ENCODE measurements around the gene HELQ. TPM values are rescaled to one million over a fixed set of nuclear protein-coding genes. Genes with fewer than 3 reads are reported as not detected.

The HELQ gene
- total RNA-seq, 1 donor from 2014 or later, result 7.4 TPM

DNA sequence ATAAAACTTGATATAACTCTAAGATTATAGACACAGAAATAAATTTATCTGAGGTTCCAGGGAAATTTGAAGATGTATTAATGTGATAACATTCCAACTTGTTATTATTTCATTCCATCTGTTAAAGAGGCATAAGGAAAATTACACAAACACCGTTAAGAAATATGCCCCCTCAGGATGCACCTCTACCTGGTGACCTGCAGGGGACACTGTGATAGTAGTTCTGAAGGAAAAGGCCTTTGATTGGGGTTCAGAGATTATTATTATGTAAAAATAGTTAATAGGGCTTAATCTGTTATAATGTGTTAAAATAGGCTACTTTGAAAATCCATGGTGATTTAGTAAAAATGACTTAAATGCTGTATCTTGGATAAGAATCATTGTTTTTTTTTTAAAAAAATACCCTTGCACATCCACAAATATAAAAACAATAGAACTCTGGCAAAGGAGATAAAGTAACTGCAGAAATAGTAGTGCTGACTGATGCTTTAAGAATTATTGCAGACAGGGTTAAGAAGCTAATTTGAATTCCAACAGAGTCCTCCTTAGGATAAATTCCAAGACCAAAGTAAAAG lies 35.3 kb upstream of the HELQ start:
- FAIRE-seq (no peak), DNase-seq (ENCODE audit: low read depth) (peak; percentile 36)
- Histone ChIP-seq H3K27me3 (ENCODE audit: control insufficient read depth, insufficient read depth, low read length) (no peaks in the 10 kb centered on the region), H3K4me3 (ENCODE audit: low read depth, low read length) (no peak overlapping the region), H3K36me3 (ENCODE audit: control insufficient read depth, insufficient read depth, low read length) (no peaks in the 10 kb centered on the region)
- TF ChIP-seq, protein P1, sequence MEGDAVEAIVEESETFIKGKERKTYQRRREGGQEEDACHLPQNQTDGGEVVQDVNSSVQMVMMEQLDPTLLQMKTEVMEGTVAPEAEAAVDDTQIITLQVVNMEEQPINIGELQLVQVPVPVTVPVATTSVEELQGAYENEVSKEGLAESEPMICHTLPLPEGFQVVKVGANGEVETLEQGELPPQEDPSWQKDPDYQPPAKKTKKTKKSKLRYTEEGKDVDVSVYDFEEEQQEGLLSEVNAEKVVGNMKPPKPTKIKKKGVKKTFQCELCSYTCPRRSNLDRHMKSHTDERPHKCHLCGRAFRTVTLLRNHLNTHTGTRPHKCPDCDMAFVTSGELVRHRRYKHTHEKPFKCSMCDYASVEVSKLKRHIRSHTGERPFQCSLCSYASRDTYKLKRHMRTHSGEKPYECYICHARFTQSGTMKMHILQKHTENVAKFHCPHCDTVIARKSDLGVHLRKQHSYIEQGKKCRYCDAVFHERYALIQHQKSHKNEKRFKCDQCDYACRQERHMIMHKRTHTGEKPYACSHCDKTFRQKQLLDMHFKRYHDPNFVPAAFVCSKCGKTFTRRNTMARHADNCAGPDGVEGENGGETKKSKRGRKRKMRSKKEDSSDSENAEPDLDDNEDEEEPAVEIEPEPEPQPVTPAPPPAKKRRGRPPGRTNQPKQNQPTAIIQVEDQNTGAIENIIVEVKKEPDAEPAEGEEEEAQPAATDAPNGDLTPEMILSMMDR (IDR thresholded peaks at IDR 0.05; ENCODE audit: insufficient read depth, low read length, severe bottlenecking), result peak; percentile 61

DNA sequence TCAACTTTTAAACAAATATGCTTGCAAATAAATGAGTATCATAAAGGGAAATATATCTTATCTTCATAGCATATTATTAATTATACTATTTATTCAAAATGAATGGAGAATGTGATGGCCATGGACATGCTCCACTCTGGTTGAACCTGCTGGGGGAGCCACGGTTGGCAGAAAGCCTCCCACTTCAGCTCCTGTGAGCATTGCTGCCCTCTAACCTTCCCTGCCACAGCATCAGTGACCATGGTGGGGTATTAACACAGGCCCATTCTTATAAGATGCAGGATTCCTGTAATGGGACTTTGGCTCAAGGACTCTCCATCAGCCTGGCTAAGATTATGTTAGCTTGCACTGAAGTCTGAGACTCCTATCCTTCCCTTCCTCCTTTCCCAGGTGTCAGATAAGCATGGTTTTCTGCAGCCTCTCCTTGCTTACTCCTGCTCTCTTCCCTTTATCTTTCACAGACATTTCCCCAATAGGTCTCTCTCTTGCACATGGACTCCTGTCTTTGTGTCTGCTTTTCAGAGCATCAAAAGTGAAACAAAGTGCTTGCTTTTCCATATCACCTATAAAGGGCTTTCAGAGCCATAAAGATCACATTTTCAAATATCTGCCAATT lies 34.2 kb upstream of the HELQ start:
- FAIRE-seq (no peak), DNase-seq (ENCODE audit: low read depth) (no peak)
- TF ChIP-seq, protein P1 (IDR thresholded peaks at IDR 0.05; ENCODE audit: insufficient read depth, low read length, severe bottlenecking), result no peak
- Histone ChIP-seq H3K4me3 (ENCODE audit: low read depth, low read length) (no peak overlapping the region), H3K36me3 (ENCODE audit: control insufficient read depth, insufficient read depth, low read length) (no peaks in the 10 kb centered on the region), H3K27me3 (ENCODE audit: control insufficient read depth, insufficient read depth, low read length) (no peaks in the 10 kb centered on the region)

DNA sequence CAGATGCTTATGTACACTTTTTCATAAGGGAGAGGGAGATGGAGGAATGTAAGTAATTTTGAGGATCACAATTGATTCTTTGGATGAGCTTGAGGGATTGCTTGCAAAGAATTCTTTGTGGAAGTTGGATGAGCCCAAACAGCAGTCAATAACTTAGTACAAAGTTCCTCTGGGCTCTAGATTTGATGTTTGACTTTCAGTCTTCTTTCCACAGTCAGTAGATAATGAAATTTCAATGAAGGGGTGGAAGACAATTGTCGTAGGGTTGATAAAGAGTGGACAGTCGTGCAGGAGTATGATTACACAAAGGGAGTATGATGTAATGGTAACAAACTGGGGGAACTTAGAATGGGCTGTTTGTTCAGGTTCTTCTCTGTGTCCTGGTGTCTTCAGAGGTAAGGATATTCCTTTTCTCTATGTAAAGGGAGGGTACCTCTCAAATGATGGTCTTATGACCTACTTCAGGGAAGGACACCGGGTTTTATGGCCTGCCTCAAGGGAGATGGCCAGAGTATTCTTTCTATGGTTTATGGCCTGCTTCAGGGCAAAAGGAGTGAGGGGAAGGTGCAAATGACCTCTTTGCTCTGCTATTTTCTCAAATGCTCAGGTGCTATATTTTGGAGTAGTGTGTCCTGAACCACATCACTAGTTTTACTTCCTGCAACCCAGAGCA lies 31.0 kb upstream of the HELQ start:
- Histone ChIP-seq H3K4me3 (ENCODE audit: low read depth, low read length) (no peak overlapping the region), H3K27me3 (ENCODE audit: control insufficient read depth, insufficient read depth, low read length) (no peaks in the 10 kb centered on the region), H3K36me3 (ENCODE audit: control insufficient read depth, insufficient read depth, low read length) (no peaks in the 10 kb centered on the region)
- no peak for DNase-seq (ENCODE audit: low read depth)
- FAIRE-seq, result no peak
- TF ChIP-seq, protein P1 (IDR thresholded peaks at IDR 0.05; ENCODE audit: insufficient read depth, low read length, severe bottlenecking), result no peak

DNA sequence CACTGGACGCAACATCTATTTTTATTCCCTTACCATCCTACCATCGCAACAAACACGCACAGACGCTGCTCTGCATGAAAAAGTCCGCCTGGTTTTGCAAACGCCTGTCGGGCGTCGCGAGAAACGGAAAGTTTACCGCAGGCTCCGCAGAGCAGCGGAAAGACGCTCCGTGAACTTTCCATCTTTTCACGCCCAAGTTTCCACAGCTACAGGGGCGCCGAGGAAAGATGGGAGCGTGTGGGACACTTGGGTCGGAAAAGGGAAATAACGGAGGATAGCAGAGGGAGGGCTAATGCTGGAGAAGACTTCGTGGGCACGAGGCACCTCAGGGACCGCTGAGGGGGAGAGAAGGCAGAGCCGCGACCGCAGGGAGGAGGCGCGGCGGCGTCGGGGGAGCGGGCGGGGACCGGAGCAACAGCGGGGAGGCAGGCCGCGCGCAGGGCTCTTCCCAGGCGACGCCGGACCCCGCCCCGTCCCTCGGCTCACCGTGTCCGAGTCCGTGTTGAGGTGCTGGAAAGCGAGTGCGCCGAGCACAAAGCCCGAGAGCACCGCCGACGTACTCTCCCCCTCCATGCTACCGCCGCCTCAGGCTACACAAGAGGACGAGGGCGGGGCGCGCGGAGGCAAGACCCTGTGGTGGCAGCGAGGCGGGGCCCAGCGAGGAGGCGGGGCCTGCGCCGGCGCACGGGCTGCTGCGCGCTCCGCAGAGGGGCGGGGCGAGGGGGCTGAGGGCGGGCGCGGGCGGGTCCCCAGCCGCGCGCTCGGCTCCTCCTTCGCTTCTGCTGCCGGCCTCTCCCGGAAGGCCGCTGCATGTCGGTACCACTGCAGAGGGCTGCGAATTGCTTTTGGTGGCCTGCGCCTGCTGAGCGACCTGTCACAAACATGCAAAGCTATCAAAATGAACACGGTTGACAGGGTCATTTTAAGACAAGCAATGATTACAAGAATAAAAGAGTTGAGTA lies 29.2 kb upstream of the HELQ start, which contains the start of gene ABRAXAS1:
ABRAXAS1 (minus strand) TSS at position 601 of the 962 bp plus-strand sequence; CDS start at position 573, 28 bp downstream.
- Histone ChIP-seq H3K36me3 (ENCODE audit: control insufficient read depth, insufficient read depth, low read length) (no peaks in the 10 kb centered on the region), H3K4me3 (ENCODE audit: low read depth, low read length) (peak within 1 kb of the TSS; percentile 83), H3K27me3 (ENCODE audit: control insufficient read depth, insufficient read depth, low read length) (no peaks in the 10 kb centered on the region)
- peak; percentile 73 for DNase-seq (ENCODE audit: low read depth)
- TF ChIP-seq, protein P1 (IDR thresholded peaks at IDR 0.05; ENCODE audit: insufficient read depth, low read length, severe bottlenecking), result no peak
- no peak for FAIRE-seq

DNA sequence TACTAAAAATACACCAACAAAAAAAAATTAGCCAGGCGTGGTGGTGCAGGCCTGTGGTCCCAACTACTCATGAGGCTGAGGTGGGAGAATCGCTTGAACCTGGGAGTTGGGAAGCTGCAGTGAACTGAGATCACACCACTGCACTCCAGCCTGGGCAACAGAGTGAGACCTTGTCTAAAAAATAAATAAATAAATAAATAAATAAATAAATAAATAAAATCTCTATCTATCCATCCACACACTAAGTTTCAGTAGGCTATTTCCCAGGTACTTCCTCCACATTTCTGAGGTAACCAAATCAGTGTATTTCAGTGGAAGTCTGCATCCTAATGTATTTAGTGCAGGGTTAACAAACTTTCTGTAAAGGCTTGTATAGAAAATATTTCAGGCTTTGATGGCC lies 18.3 kb upstream of the HELQ start:
- DNase-seq (ENCODE audit: low read depth) (no peak), FAIRE-seq (no peak)
- Histone ChIP-seq H3K36me3 (ENCODE audit: control insufficient read depth, insufficient read depth, low read length) (peaks cover 1% of the 10 kb centered on the region), H3K27me3 (ENCODE audit: control insufficient read depth, insufficient read depth, low read length) (no peaks in the 10 kb centered on the region), H3K4me3 (ENCODE audit: low read depth, low read length) (no peak overlapping the region)
- TF ChIP-seq, protein P1 (IDR thresholded peaks at IDR 0.05; ENCODE audit: insufficient read depth, low read length, severe bottlenecking), result no peak

Measured in bronchial epithelial cell (primary cell).